ENCODE results near the gene SIPA1L3.

DNA sequence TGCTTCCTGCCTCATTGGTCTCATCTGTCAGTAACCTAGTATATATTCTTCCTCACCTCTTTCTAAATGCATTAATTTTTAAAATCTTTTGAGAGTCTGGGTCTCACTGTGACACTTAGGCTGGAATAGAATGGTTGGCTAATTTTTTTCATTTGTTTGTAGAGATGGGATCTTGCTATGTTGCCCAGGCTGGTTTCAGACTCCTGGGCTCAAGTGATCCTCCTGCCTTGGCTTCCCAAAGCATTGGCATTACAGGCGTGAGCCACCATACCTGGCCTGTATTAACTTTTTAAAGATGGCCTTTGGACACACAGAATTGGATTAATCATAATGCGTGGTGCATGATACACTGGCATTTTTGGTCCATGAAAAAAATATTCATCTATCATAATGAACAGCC lies 29.9 kb downstream of the SIPA1L3 start:
- TF ChIP-seq, protein P1, sequence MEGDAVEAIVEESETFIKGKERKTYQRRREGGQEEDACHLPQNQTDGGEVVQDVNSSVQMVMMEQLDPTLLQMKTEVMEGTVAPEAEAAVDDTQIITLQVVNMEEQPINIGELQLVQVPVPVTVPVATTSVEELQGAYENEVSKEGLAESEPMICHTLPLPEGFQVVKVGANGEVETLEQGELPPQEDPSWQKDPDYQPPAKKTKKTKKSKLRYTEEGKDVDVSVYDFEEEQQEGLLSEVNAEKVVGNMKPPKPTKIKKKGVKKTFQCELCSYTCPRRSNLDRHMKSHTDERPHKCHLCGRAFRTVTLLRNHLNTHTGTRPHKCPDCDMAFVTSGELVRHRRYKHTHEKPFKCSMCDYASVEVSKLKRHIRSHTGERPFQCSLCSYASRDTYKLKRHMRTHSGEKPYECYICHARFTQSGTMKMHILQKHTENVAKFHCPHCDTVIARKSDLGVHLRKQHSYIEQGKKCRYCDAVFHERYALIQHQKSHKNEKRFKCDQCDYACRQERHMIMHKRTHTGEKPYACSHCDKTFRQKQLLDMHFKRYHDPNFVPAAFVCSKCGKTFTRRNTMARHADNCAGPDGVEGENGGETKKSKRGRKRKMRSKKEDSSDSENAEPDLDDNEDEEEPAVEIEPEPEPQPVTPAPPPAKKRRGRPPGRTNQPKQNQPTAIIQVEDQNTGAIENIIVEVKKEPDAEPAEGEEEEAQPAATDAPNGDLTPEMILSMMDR (IDR thresholded peaks at IDR 0.05; ENCODE audit: poor library complexity): no peak
- no peak for TF ChIP-seq EZH2 (IDR thresholded peaks at IDR 0.05; ENCODE audit: borderline replicate concordance)
